ENCODE results near the gene PTH2R. TPM values are rescaled to one million over a fixed set of nuclear protein-coding genes. Genes with fewer than 3 reads are reported as not detected.

Gene PTH2R
- total RNA-seq, 1 experiment from 2014 or later = 0.10 TPM

GRCh38 chr2:208369091-208369490, 37.5 kb upstream of the PTH2R start:
- in situ Hi-C loops (cut with HindIII; ENCODE audit: low pct_unique_long_range_greater_than_20kb, low sequenced_read_pairs) = no loop called here

GRCh38 chr2:208370881-208371633, 35.5 kb upstream of the PTH2R start:
- POLR2A ChIA-PET = no interaction called here

More at GRCh38 chr2:208369091-208369490, 37.5 kb upstream of the PTH2R start:
- Histone ChIP-seq H3K4me3 (ENCODE audit: low read depth in 2 of 2, low read length in 2 of 2) (no peak overlapping the region), H3K4me1 (ENCODE audit: control insufficient read depth, insufficient read depth, low read length) (no peaks in the 10 kb centered on the region), H3K27ac (ENCODE audit: low read length) (no peak overlapping the region), H3K9me3 (ENCODE audit: control insufficient read depth, insufficient read depth, low read depth, low read length) (no peaks in the 10 kb centered on the region), H3K27me3 (ENCODE audit: control insufficient read depth, insufficient read depth, low read length) (no peaks in the 10 kb centered on the region), H3K36me3 (ENCODE audit: control insufficient read depth, insufficient read depth, low read length) (no peaks in the 10 kb centered on the region)
- TF ChIP-seq TCF7L2 (IDR thresholded peaks at IDR 0.05; ENCODE audit: low read depth, low read length) = no peak
- TF ChIP-seq CTCF (IDR thresholded peaks at IDR 0.05) = no peak
- no peak for TF ChIP-seq POLR2AphosphoS5 (IDR thresholded peaks at IDR 0.05; ENCODE audit: low read depth, low read length)
- no peak for TF ChIP-seq REST (IDR thresholded peaks at IDR 0.05; ENCODE audit: insufficient read depth in 1 of 2, low read depth in 2 of 2, low read length in 1 of 2)
- no peak for TF ChIP-seq SIN3A (IDR thresholded peaks at IDR 0.05; ENCODE audit: borderline replicate concordance, insufficient read depth, low read depth, low read length)
- CTCF ChIA-PET = interaction anchor here (0.6 kb wide), 1 partner anchor 1113 kb away, joined by 3 read pairs; no protein-coding TSS in a partner anchor
- DNase-seq (ENCODE audit: low read depth, low spot score) = no peak
- intact Hi-C loops (cut with micrococcal nuclease; ENCODE audit: unreplicated experiment) = no loop called here
- ATAC-seq = no peak
- BruUV-seq (replicated peaks) = no TSS peak
- POLR2A ChIA-PET = no interaction called here

More at GRCh38 chr2:208370881-208371633, 35.5 kb upstream of the PTH2R start:
- H3K36me3 ChIP-seq (ENCODE audit: control insufficient read depth, insufficient read depth, low read length) = no peaks in the 10 kb centered on the region
- no peaks in the 10 kb centered on the region; the same call in 1 of the 2 replicates for H3K27me3 ChIP-seq (ENCODE audit: control insufficient read depth, insufficient read depth, low read length)
- TF ChIP-seq CTCF (IDR thresholded peaks at IDR 0.05) = no peak
- TF ChIP-seq SIN3A (IDR thresholded peaks at IDR 0.05; ENCODE audit: borderline replicate concordance, insufficient read depth, low read depth, low read length) = no peak
- no peak for TF ChIP-seq POLR2AphosphoS5 (IDR thresholded peaks at IDR 0.05; ENCODE audit: low read depth, low read length)
- TF ChIP-seq TCF7L2 (IDR thresholded peaks at IDR 0.05; ENCODE audit: low read depth, low read length) = no peak
- TF ChIP-seq REST (IDR thresholded peaks at IDR 0.05; ENCODE audit: insufficient read depth in 1 of 2, low read depth in 2 of 2, low read length in 1 of 2) = no peak
- CTCF ChIA-PET = no interaction called here
- H3K27ac ChIP-seq (ENCODE audit: low read length) = no peak overlapping the region
- no peak for ATAC-seq
- no peaks in the 10 kb centered on the region for H3K4me1 ChIP-seq (ENCODE audit: control insufficient read depth, insufficient read depth, low read length)
- intact Hi-C loops (cut with micrococcal nuclease; ENCODE audit: unreplicated experiment) = no loop called here
- no peak overlapping the region for H3K4me3 ChIP-seq (ENCODE audit: low read depth in 2 of 2, low read length in 2 of 2)
- DNase-seq (ENCODE audit: low read depth, low spot score) = no peak
- no peaks in the 10 kb centered on the region for H3K9me3 ChIP-seq (ENCODE audit: control insufficient read depth, insufficient read depth, low read depth, low read length)
- BruUV-seq (replicated peaks) = no TSS peak
- in situ Hi-C loops (cut with HindIII; ENCODE audit: low pct_unique_long_range_greater_than_20kb, low sequenced_read_pairs) = no loop called here

Data from Panc1 (cell line).